Measurements from ENCODE around the gene MANSC1.
"Not testable (repeated sequence)": the region's sequence is repeated elsewhere in the genome, so short reads cannot be mapped to it uniquely, and the experiment has no call there.

MANSC1 gene

DNA sequence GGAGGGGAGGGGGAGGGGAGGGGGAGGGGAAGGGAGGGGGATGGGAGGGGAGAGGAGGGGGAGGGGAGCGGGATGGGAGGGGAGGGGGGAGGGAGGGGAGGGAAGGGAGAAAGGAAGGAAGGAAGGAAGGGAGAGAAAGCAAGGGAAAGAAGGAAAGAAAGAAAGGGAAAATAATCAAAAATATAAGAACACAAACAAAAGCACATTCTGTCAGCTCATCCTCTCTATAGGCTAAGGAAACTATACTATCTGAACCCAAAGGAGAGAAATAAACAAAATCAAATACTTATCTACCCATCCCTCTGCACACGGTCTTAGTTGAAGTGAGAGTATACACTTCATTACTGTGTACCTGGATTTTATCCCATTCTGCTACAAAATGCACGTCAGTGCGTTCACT lies 26.9 kb downstream of the MANSC1 start:
- DNase-seq: no peak

DNA sequence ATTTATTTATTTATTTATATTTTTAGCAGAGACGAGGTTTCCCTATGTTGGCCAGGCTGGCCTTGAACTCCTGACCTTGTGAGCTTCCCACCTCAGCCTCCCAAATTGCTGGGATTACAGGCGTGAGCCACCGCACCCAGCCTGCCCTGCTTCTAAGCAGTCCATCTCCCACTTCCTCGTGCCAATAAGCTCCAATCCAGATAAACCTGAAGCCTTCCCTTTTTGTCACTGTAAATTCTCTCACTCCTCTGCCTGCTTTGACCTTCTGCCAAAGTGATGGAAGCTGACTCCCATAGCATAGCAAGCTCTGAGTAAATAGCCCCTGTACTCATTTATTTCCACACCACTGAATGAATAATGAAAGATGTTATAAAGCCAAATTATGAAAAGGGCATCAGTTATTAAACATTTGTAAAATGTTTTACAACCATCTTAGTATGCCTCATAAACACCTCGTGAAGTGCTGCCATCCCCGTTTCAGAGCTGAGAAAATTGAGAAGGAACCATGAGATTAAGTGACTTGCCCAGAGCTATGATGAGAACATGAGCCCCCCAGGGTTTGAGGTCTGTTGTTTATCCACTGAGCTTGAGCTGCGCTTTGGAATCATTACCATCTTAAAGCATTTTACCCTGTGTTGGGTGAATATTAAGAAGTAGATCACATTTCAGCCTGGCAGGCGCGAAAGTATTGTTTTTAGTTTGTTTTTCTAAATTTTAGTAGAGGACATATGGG lies 30.4 kb downstream of the MANSC1 start:
- DNase-seq: no peak

DNA sequence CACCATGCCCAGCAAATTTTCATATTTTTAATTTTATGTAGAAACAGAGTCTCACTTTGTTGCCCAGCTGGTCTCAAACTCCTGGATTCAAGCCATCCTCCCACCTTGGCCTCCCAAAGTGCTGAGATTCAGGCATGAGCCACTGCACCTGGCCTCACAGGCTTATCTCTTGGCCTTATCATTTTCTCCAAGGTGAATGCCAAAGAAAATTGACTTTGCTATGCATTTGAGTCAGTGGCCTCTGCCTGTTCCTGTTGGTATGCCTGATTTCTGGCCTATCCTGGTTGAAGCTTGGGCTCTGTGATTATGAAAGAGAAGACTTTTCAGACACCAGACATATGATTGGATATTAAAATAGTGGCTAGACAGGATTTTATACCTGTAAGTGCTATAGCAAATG lies 34.2 kb downstream of the MANSC1 start:
- no peak for DNase-seq

DNA sequence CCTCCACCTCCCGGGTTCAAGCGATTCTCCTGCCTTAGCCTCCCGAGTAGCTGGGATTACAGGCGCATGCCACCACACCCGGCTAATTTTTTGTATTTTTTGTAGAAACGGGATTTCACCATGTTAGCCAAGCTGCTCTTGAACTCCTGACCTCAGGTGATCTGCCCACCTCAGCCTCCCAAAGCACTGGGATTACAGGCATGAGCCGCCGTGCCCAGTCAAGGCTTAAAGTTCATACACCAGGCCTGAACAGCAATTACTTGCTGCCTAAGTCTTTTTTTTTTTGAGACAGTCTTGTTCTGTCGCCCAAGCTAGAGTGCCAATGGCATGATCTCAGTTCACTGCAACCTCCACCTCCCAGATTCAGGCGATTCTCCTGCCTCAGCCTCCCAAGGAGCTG lies 39.3 kb downstream of the MANSC1 start:
- DNase-seq: not testable (repeated sequence)

DNA sequence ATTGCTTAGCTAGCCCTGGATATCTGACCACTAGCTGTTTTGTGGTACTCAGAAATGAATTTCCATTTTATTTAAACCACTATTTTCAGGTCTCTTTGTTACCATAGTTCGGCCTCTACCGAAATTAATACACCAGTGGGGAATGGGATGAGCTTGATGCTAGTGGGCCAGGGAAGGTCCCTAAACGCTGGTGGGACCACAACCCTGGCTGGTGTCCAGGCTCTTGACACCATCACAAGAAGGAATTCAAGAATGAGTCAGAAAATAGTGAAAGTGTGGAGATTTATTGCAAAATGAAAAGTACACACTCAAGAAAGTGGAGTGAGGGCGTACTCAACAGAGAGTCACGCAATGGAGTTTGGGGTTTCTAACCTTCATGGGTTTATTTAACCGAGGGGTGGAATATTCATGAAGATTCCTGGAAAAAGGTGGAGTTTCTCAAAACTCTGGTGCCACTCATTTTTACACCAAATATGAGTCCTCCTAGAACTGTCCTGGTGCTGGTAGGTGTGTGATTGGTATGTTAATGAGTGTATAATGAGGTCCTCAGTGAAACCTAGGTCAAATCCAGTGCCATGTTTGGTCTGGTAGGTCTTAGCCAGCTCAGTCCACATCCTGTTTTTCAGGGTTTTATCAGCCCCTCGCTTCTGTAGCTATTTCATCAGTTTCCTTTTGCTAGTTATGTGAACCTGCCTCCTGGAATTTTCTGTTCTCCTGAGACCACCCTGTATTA lies 44.3 kb downstream of the MANSC1 start:
- DNase-seq: no peak

DNA sequence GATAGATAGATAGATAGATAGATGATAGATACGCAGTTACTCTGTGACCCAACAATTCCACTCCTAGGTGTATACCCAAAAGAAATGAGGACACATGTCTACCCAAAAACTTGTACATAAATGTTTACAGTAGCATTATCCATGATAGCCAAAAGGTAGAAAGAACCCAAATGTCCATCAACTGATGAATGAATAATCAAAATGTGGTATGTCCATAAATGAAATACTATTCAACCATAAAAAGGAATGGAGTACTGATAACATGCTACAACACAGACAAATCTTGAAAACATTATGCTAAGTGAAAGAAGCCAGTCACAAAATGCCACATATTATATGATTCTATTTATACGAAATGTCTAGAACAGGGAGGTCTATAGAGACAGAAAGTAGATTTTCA lies 47.1 kb downstream of the MANSC1 start:
- no peak for DNase-seq

DNA sequence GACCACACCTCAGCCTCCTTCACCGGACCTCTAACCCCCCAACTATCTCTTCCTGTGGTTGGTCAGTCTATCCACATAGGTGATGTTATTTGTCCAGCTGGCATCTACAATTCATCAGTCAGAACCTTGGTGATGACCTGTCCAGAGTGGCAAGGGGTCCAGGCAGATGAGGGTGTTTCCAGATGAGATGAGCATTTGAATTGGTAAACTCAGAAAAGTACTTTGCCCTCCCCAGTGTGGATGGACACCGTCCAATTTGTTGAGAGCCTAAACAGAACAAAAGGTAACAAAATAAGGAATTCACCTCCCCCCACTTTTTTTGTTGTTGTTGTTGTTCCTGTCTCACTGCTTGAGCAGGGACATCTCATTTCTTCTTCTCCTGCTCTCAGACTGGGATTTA lies 48.9 kb downstream of the MANSC1 start:
- DNase-seq: no peak

DNA sequence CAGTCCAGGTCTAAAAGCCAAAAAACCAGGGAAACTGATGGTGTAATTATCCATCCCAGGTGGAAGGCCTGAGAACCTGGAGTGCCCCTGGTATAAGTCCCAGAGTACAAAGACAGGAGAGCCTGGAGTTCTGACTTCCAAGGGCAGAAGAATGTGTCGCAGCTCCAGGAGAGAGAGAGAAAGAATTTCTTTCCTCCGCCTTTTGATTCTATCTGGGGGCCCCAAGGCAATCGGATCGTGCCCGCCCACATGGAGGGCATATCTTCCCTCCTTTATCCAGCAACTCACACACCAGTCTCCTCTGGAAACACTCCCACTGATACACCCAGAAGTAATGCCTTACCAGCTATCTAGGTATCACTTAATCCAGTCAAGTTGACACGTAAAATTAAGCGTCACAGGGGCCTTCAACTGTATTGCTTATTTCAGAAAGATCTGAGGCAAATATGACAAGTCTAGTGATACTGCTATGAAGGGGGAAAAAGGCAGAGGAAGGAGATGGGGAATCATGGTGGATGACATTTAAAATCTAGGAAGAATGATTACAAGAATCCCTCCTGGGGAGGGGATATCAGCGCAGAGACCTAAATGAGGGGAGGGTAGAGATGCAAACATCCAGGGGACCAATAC lies 52.7 kb downstream of the MANSC1 start:
- no peak for DNase-seq

DNA sequence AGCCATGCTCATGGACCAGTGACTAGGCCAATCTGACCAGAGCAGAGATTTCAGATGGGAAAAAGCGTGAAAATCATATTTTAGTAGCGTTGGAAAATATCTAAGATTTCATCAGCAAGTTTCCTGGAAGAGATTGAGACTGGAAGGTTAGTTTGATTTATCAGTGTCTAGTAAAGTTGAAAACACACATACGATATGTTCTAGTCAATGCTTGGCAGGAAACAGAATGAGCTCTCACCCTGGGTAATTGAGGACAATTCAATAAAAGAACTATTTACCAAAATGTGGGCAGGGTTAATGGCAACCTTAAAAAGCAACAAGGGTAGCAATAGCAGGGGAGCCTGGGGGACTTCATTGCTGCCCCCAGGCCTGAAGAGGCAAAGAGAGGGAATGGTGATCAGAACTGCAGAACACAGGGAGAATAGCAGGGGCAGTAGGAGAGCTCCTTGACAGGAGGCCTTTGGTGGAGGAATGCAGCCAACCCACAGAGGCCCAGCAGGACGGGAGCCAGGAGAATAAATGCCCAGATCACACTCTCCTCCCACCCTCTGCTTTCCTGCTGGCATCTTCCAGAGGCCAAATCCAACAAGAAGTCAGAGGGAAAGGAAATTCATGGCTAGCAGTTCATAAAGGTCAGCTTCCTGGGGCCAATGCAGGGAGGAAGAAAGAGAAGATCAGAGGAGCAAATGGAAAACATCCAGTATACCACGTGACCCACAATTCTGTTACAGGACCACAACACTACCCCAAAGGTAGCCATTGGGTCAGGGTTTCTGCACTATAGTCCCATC lies 55.6 kb downstream of the MANSC1 start:
- no peak for DNase-seq

DNA sequence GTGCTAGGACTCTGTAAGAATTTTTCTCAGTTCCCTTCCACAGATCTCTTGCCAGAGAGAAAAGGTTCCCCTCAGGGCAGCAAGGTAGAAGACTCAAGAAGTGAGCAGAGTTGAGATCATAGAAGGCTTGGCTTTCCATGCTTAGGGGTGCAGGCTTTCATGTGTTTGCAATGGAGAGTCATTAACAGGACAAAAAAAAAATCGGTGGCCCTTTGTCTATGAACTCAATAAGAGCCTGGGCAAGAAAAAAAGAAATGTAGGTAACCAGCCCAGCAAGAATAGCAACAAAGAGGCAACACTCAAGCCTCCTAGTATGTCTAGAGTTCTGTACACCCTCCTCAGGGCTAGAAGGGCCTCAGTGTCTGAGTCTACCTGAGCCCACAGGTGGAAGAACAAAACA lies 59.8 kb downstream of the MANSC1 start:
- DNase-seq: no peak

DNA sequence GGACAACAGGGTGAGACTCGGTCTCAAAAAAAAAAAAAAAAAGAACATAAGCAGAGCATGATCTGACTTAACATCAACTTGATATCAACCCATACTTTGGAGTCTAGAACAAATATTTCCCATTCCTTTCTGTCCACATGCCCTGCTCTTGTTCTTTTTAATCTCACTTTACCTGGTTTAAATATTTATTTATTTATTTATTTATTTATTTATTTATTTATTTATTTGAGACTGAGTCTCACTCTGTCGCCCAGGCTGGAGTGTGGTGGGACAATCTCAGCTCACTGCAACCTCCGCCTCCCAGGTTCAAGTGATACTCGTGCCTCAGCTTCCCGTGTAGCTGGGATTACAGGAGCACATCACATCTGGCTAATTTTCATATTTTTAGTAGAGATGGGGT lies 63.6 kb downstream of the MANSC1 start:
- DNase-seq: no peak

DNA sequence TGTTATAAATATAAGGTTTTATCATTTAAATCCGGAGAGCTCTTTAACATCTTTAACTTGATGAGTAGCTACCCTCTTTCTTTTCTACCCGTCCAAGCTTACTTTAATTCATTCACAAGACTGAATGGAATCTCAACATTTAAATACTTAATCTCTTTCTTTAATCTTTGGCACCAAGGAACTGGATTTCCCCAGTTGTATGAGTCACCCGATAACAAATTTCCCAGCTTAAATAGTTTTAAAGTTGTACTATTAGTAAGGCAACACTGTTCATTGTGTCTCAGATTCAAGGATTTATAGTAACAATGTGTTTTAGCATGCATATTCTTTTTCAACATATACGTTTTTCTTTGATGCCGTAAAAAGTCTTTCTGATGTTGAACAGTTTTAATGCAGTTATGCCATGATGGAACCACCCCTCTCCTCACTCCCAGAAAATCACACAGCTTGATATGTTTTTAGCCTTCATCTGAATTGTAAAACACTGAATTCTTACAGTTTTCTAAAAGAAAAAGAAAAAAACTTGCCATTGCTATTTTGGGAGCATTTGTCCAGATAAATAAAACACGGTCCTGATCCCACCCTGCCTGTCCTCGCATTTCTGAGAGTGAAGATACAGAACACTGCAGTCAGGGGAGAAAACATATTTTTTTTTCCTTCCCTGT lies 67.1 kb downstream of the MANSC1 start:
- no peak for DNase-seq

DNA sequence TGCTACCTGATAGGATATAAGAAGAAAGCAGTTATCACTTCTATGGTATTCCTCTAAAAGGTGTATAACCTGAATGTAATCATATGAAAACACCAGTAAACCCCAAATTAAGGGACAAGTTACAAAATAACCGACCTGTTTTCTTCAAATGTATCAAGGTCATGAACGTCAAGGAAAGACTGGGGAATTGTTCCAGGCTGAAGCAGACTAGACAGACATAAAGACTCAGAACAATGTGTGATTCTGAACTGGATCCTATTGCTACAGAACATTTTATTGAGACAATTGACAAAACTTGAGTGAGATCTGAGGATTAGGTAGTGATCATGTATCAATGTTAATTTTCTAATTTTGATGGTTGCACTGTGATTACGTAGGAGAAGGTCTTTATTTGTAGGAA lies 67.8 kb downstream of the MANSC1 start:
- DNase-seq: no peak

DNA sequence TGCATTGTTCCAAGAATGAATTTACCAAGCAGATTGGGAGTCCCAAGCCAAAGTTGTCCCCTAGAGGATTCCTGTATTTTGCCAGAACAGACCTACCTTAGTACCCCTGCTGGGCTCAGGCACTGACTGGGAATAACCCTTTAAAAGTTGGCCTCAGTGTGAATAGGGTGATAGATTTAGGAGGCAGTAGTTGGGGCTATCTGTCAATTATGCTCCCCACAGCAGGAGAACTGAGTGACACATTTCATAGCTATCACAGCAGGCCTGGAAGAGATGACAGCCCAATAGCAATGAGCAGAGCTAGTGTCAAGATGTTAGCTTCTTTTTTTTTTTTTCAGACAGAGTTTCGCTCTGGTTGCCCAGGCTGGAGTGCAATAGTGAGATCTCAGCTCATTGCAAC lies 68.9 kb downstream of the MANSC1 start:
- DNase-seq: no peak

DNA sequence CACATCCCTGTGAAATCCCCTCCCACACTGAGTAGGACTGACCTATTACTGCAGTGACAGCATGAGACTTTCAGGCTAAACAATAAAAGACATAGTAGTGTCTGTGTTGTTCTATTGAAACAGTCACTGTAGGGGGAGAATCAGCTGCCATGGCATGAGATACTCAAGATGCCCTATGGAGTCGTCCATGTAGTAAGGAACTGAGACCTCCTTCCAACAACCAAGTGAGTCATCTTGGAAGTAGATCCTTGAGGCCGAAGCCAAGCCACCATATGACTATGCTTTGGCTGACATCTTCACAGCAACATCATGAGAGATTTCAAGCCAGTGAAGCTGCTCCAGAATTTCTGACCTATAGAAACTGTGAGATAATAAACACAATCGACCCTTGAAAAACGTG lies 71.1 kb downstream of the MANSC1 start:
- DNase-seq: no peak
